ENCODE measurements around the gene DNAJC10. TPM values are rescaled to one million over a fixed set of nuclear protein-coding genes. Genes with fewer than 3 reads are reported as not detected.
A peak's percentile ranks its signal among the peaks of the same experiment; 100 is the strongest.
"Not testable (repeated sequence)": the region's sequence is repeated elsewhere in the genome, so short reads cannot be mapped to it uniquely, and the experiment has no call there.

The DNAJC10 gene
- total RNA-seq, 1 donor from 2014 or later, result 174 TPM

GRCh38 chr2:182766626-182767025, 50.6 kb downstream of the DNAJC10 start:
- TF ChIP-seq EZH2phosphoT487 (IDR thresholded peaks at IDR 0.05) (no peak), EZH2 (IDR thresholded peaks at IDR 0.05) (no peak)
- TF ChIP-seq, protein P1, sequence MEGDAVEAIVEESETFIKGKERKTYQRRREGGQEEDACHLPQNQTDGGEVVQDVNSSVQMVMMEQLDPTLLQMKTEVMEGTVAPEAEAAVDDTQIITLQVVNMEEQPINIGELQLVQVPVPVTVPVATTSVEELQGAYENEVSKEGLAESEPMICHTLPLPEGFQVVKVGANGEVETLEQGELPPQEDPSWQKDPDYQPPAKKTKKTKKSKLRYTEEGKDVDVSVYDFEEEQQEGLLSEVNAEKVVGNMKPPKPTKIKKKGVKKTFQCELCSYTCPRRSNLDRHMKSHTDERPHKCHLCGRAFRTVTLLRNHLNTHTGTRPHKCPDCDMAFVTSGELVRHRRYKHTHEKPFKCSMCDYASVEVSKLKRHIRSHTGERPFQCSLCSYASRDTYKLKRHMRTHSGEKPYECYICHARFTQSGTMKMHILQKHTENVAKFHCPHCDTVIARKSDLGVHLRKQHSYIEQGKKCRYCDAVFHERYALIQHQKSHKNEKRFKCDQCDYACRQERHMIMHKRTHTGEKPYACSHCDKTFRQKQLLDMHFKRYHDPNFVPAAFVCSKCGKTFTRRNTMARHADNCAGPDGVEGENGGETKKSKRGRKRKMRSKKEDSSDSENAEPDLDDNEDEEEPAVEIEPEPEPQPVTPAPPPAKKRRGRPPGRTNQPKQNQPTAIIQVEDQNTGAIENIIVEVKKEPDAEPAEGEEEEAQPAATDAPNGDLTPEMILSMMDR (IDR thresholded peaks at IDR 0.05), result no peak
- peaks cover 44% of the 10 kb centered on the region for H3K36me3 Mint-ChIP-seq
- Histone ChIP-seq H3K9ac (no peak overlapping the region), H3K4me1 (peaks cover 10% of the 10 kb centered on the region), H3F3A (ENCODE audit: low read depth) (peaks cover 11% of the 10 kb centered on the region), H3K4me2 (no peak overlapping the region), H3K79me2 (ENCODE audit: low read depth) (peaks cover 29% of the 10 kb centered on the region), H3K4me3 (no peak overlapping the region), H4K20me1 (ENCODE audit: low read depth) (no peaks in the 10 kb centered on the region), H3K27me3 (no peaks in the 10 kb centered on the region), H2AFZ (replicated peaks) (no peak overlapping the region), H3K27ac (peak overlapping the region; percentile 74), H3K36me3 (peaks cover 12% of the 10 kb centered on the region), H3K9me3 (ENCODE audit: low read depth) (peaks cover 3% of the 10 kb centered on the region)
- DNase-seq (ENCODE audit: low spot score), result no peak
- no peaks in the 10 kb centered on the region for H3K4me1 Mint-ChIP-seq
- no peak overlapping the region for H3K27ac Mint-ChIP-seq
- no peak overlapping the region for H3K4me3 Mint-ChIP-seq
- peaks cover 33% of the 10 kb centered on the region for H3K9me3 Mint-ChIP-seq
- no peaks in the 10 kb centered on the region for H3K27me3 Mint-ChIP-seq (ENCODE audit: insufficient read depth, low read depth)

- peaks cover 12% of the 10 kb centered on the region for H3K36me3 ChIP-seq
- Mint-ChIP-seq H3K4me3 (no peak overlapping the region), H3K36me3 (peaks cover 53% of the 10 kb centered on the region), H3K4me1 (no peaks in the 10 kb centered on the region), H3K27me3 (ENCODE audit: insufficient read depth, low read depth) (no peaks in the 10 kb centered on the region), H3K9me3 (peaks cover 42% of the 10 kb centered on the region), H3K27ac (no peak overlapping the region)
- H3F3A ChIP-seq (ENCODE audit: low read depth), result peaks cover 1% of the 10 kb centered on the region
- no peaks in the 10 kb centered on the region for H3K27me3 ChIP-seq
- H3K4me1 ChIP-seq, result peaks cover 10% of the 10 kb centered on the region
- no peaks in the 10 kb centered on the region for H4K20me1 ChIP-seq (ENCODE audit: low read depth)
- H3K4me3 ChIP-seq, result no peak overlapping the region
- DNase-seq (ENCODE audit: low spot score), result peak; percentile 42
- TF ChIP-seq, protein P1 (IDR thresholded peaks at IDR 0.05), result peak; percentile 57
- TF ChIP-seq EZH2 (IDR thresholded peaks at IDR 0.05), result no peak
- no peak overlapping the region for H2AFZ ChIP-seq (replicated peaks)
- no peak overlapping the region for H3K27ac ChIP-seq
- no peak overlapping the region for H3K4me2 ChIP-seq
- peaks cover 3% of the 10 kb centered on the region for H3K9me3 ChIP-seq (ENCODE audit: low read depth)
- H3K9ac ChIP-seq, result no peak overlapping the region
- peaks cover 34% of the 10 kb centered on the region for H3K79me2 ChIP-seq (ENCODE audit: low read depth)
Measured at GRCh38 chr2:182767578-182767977, 51.5 kb downstream of the DNAJC10 start.

GRCh38 chr2:182768950-182769349, 52.9 kb downstream of the DNAJC10 start:
- not testable (repeated sequence) for H3K9me3 ChIP-seq (ENCODE audit: low read depth); H4K20me1 ChIP-seq (ENCODE audit: low read depth)

DNA sequence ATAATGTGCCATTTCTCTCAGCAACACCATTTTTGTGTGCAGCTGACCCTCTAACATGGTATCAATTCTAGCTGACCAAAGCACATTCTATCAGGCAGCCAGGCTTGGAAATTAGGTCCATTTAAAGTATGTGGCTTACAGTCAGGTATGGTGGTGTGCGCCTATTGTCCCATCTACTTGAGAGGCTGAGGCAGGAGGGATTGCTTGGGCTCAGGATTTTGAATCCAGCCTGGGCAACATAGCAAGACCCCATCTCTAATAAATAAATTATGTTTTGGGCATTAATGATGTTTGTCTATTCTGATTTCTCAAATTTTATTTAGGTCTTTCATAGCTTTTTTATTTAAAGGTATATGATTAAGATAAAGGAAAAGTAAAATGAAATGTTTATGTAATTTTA, 63.3 kb downstream of the DNAJC10 start:
- TF ChIP-seq, protein P1 (IDR thresholded peaks at IDR 0.05), result no peak
- no peak for TF ChIP-seq EZH2phosphoT487 (IDR thresholded peaks at IDR 0.05)
- H3K9me3 Mint-ChIP-seq, result peaks cover 6% of the 10 kb centered on the region

More at GRCh38 chr2:182768950-182769349, 52.9 kb downstream of the DNAJC10 start:
- H3K4me2 ChIP-seq; H3K27me3 ChIP-seq; H3F3A ChIP-seq (ENCODE audit: low read depth); H3K9ac ChIP-seq; DNase-seq (ENCODE audit: low spot score); H3K4me1 Mint-ChIP-seq; H3K27ac ChIP-seq; H3K4me3 ChIP-seq; H3K4me3 Mint-ChIP-seq; H3K27me3 Mint-ChIP-seq (ENCODE audit: insufficient read depth, low read depth); H3K27ac Mint-ChIP-seq; H2AFZ ChIP-seq (replicated peaks): not testable (repeated sequence)
- peaks cover 50% of the 10 kb centered on the region for H3K9me3 Mint-ChIP-seq
- Histone ChIP-seq H3K79me2 (ENCODE audit: low read depth) (peaks cover 34% of the 10 kb centered on the region), H3K36me3 (peaks cover 12% of the 10 kb centered on the region), H3K4me1 (peaks cover 10% of the 10 kb centered on the region)
- H3K36me3 Mint-ChIP-seq, result peaks cover 65% of the 10 kb centered on the region

GRCh38 chr2:182781099-182781498, 65.0 kb downstream of the DNAJC10 start:
- H3K9me3 Mint-ChIP-seq; H3K27me3 Mint-ChIP-seq (ENCODE audit: insufficient read depth, low read depth); H2AFZ ChIP-seq (replicated peaks); H3K27me3 ChIP-seq; H3K4me1 Mint-ChIP-seq; H4K20me1 ChIP-seq (ENCODE audit: low read depth); H3K4me3 Mint-ChIP-seq; H3K9ac ChIP-seq; DNase-seq (ENCODE audit: low spot score); H3K4me2 ChIP-seq; H3K27ac ChIP-seq; H3K4me1 ChIP-seq; H3K9me3 ChIP-seq (ENCODE audit: low read depth); H3K79me2 ChIP-seq (ENCODE audit: low read depth); H3K4me3 ChIP-seq; H3K27ac Mint-ChIP-seq; H3K36me3 ChIP-seq: not testable (repeated sequence)
- H3F3A ChIP-seq (ENCODE audit: low read depth), result peaks cover 20% of the 10 kb centered on the region
- peaks cover 20% of the 10 kb centered on the region for H3K36me3 Mint-ChIP-seq

More for the DNA sequence above, 63.3 kb downstream of the DNAJC10 start:
- H3K27ac ChIP-seq, result no peak overlapping the region
- no peak for DNase-seq (ENCODE audit: low spot score)
- Mint-ChIP-seq H3K4me3 (no peak overlapping the region), H3K27ac (no peak overlapping the region), H3K36me3 (peaks cover 26% of the 10 kb centered on the region), H3K27me3 (ENCODE audit: insufficient read depth, low read depth) (no peaks in the 10 kb centered on the region), H3K4me1 (peaks cover 3% of the 10 kb centered on the region)
- H3K4me3 ChIP-seq, result no peak overlapping the region
- peaks cover 8% of the 10 kb centered on the region for H3K36me3 ChIP-seq
- peaks cover 20% of the 10 kb centered on the region for H3F3A ChIP-seq (ENCODE audit: low read depth)
- no peaks in the 10 kb centered on the region for H3K79me2 ChIP-seq (ENCODE audit: low read depth)
- no peaks in the 10 kb centered on the region for H4K20me1 ChIP-seq (ENCODE audit: low read depth)
- no peaks in the 10 kb centered on the region for H3K9me3 ChIP-seq (ENCODE audit: low read depth)
- no peaks in the 10 kb centered on the region for H3K4me1 ChIP-seq
- H3K9ac ChIP-seq, result no peak overlapping the region
- no peak overlapping the region for H2AFZ ChIP-seq (replicated peaks)
- H3K27me3 ChIP-seq, result no peaks in the 10 kb centered on the region
- H3K4me2 ChIP-seq, result no peak overlapping the region

DNA sequence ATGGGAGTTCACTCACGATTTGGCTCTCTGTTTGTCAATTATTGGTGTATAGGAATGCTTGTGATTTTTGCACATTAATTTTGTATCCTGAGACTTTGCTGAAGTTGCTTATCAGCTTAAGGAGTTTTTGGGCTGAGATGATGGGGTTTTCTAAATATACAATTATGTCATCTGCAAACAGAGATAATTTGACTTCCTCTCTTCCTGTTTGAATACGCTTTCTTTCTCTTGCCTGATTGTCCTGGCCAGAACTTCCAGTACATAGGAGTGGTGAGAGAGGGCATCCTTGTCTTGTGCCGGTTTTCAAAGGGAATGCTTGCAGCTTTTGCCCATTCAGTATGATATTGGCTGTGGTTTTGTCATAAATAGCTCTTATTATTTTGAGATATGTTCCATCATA, 66.6 kb downstream of the DNAJC10 start:
- H3K4me3 Mint-ChIP-seq; H3K36me3 ChIP-seq; H3K27ac Mint-ChIP-seq; H3K9ac ChIP-seq; H3K4me1 ChIP-seq; H3K4me2 ChIP-seq; H3K27me3 Mint-ChIP-seq (ENCODE audit: insufficient read depth, low read depth); H3K9me3 Mint-ChIP-seq; H3K79me2 ChIP-seq (ENCODE audit: low read depth); H4K20me1 ChIP-seq (ENCODE audit: low read depth); DNase-seq (ENCODE audit: low spot score); H2AFZ ChIP-seq (replicated peaks); H3K4me1 Mint-ChIP-seq; H3K27me3 ChIP-seq; H3K4me3 ChIP-seq; H3K9me3 ChIP-seq (ENCODE audit: low read depth): not testable (repeated sequence)
- peaks cover 19% of the 10 kb centered on the region for H3K36me3 Mint-ChIP-seq
- Histone ChIP-seq H3F3A (ENCODE audit: low read depth) (peaks cover 20% of the 10 kb centered on the region), H3K27ac (peak overlapping the region; percentile 38)

Data from neural progenitor cell (in vitro differentiated cells).